Measurements from ENCODE around the gene RAPGEF4.
"Not testable (repeated sequence)": the region's sequence is repeated elsewhere in the genome, so short reads cannot be mapped to it uniquely, and the experiment has no call there.

Gene RAPGEF4

DNA sequence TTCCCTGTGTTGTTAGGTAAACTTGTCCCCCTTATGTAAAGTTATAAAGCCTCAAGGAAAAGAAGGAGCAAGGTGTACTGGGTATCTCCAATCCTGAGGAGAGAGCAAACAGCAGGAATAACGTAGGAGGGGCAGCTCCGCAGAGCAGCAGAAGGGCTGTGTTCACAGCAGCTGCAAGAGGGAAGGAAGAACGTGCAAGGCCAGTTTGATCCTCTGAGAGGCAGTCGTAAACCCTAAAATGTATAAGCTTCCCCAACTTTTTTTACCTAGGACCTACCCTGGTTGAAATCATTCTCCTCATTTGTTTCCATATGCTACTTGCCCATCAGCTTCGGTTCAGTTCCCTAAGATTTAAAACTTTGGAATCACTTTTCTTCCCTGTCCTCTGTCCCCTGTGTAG, 288.1 kb downstream of the RAPGEF4 start:
- FAIRE-seq (no peak), DNase-seq (ENCODE audit: insufficient read length) (no peak)
- TF ChIP-seq POLR2AphosphoS5 (IDR thresholded peaks at IDR 0.05; ENCODE audit: low read depth, low read length) (no peak), POLR2A (IDR thresholded peaks at IDR 0.05; ENCODE audit: low read depth, low read length) (no peak)

DNA sequence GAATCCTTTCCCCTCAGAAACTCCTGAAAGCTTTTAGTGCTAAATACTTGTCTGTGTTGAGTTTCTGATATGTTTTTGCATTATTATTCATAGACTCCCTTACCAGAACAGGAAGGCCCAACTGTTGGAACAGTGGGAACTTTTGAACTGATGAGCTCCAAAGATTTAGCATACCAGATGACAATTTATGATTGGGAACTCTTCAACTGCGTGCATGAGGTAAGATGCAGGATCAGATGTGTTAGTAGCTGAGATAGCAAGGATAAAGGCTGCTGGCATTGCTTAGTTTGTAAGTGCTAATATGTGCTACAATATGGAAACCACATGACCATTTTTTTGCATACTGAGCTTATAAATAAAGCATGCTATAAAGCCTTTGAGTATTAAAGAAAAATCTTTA, 290.8 kb downstream of the RAPGEF4 start:
- no peak for TF ChIP-seq POLR2AphosphoS5 (IDR thresholded peaks at IDR 0.05; ENCODE audit: low read depth, low read length)
- TF ChIP-seq POLR2A (IDR thresholded peaks at IDR 0.05; ENCODE audit: low read depth, low read length) = no peak
- no peak for TF ChIP-seq TAF1 (IDR thresholded peaks at IDR 0.05; ENCODE audit: borderline replicate concordance, low read depth, low read length)
- DNase-seq (ENCODE audit: insufficient read length) (no peak), FAIRE-seq (no peak)

GRCh38 chr2:173027181-173028128, 291.8 kb downstream of the RAPGEF4 start:
- peak; percentile 97 for FAIRE-seq
- DNase-seq (ENCODE audit: insufficient read length) = peak; percentile 29
- TF ChIP-seq TAF1 (IDR thresholded peaks at IDR 0.05; ENCODE audit: borderline replicate concordance, low read depth, low read length) (no peak), POLR2A (IDR thresholded peaks at IDR 0.05; ENCODE audit: low read depth, low read length) (no peak), POLR2AphosphoS5 (IDR thresholded peaks at IDR 0.05; ENCODE audit: low read depth, low read length) (no peak)

GRCh38 chr2:173028141-173028540, 292.5 kb downstream of the RAPGEF4 start:
- TF ChIP-seq POLR2A (IDR thresholded peaks at IDR 0.05; ENCODE audit: low read depth, low read length) (no peak), TAF1 (IDR thresholded peaks at IDR 0.05; ENCODE audit: borderline replicate concordance, low read depth, low read length) (no peak), POLR2AphosphoS5 (IDR thresholded peaks at IDR 0.05; ENCODE audit: low read depth, low read length) (no peak)
- no peak for DNase-seq (ENCODE audit: insufficient read length)
- FAIRE-seq = no peak

- TF ChIP-seq TAF1 (IDR thresholded peaks at IDR 0.05; ENCODE audit: borderline replicate concordance, low read depth, low read length) = no peak
- TF ChIP-seq POLR2AphosphoS5 (IDR thresholded peaks at IDR 0.05; ENCODE audit: low read depth, low read length) = no peak
- TF ChIP-seq POLR2A (IDR thresholded peaks at IDR 0.05; ENCODE audit: low read depth, low read length) = no peak
- DNase-seq (ENCODE audit: insufficient read length) (no peak), FAIRE-seq (no peak)
Observed at GRCh38 chr2:173028671-173029070, 293.0 kb downstream of the RAPGEF4 start.

DNA sequence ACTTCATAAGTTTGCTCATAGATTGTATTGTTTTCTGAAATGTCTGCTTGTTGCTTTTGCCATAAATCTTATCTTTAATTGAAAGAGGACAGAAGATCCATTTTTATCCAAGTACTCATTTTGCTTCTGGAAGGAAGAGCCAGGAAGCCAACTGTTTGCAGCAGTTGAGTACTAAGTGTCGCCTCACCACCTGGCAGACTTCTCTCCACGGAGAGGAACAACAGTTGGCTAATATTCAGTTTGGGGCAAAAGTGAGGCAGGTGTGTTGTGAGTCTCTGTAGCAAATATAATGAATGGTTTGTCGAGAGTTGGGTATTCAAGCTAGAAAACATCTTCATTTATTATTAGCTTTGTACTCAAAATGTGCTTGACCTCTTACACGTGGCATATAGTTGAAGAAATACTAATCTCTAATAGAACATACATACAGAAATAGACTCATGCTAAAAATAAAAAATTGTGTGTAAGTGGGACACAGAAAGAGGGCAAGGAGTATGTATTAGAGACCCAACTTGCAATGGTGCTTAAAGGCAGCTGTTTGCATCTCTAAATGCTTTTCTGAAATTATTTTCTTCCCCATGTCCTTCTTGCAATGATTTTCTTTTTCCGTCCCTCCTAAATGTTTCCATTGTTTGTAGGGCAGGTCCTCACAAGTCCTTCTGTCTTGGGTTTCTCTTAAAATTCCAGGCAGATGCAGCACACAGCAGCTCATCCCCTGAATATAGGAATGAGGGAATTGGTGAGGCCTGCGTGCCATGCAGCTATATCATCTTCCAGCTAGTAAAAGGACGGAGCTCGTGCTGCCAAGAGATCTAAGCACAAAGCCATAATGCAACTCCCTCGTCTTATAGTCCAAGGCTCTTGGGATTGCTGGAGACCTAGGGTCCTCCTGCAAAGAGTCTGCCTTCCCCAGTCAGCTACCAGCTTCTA, 295.2 kb downstream of the RAPGEF4 start:
- FAIRE-seq (no peak), DNase-seq (ENCODE audit: insufficient read length) (no peak)
- TF ChIP-seq TAF1 (IDR thresholded peaks at IDR 0.05; ENCODE audit: borderline replicate concordance, low read depth, low read length) = no peak
- TF ChIP-seq POLR2A (IDR thresholded peaks at IDR 0.05; ENCODE audit: low read depth, low read length) = no peak
- no peak for TF ChIP-seq POLR2AphosphoS5 (IDR thresholded peaks at IDR 0.05; ENCODE audit: low read depth, low read length)

GRCh38 chr2:173032032-173032431, 296.4 kb downstream of the RAPGEF4 start:
- DNase-seq (ENCODE audit: insufficient read length) (no peak), FAIRE-seq (no peak)
- TF ChIP-seq TAF1 (IDR thresholded peaks at IDR 0.05; ENCODE audit: borderline replicate concordance, low read depth, low read length) (no peak), POLR2AphosphoS5 (IDR thresholded peaks at IDR 0.05; ENCODE audit: low read depth, low read length) (no peak), POLR2A (IDR thresholded peaks at IDR 0.05; ENCODE audit: low read depth, low read length) (no peak)

DNA sequence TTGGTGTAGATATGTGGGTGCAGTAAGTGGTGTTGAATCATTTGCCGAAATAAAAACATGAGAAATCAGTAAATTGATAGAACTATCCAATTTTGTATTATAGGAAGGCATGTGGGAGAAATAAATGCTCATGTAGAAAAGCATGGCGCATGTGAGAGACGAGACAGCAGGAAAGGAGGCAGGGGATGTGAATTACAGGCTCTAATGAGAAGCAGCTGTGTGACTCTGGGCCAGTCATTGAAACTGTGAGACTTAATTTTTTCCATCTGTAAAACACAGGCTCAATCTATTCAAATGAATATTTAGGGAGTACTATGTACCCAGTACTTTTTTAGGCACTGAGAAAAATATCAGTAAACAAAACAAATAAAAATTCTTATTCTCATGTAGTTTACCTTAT, 297.4 kb downstream of the RAPGEF4 start:
- no peak for FAIRE-seq
- DNase-seq (ENCODE audit: insufficient read length) = no peak
- TF ChIP-seq TAF1 (IDR thresholded peaks at IDR 0.05; ENCODE audit: borderline replicate concordance, low read depth, low read length) (no peak), POLR2AphosphoS5 (IDR thresholded peaks at IDR 0.05; ENCODE audit: low read depth, low read length) (no peak), POLR2A (IDR thresholded peaks at IDR 0.05; ENCODE audit: low read depth, low read length) (no peak)

GRCh38 chr2:173034143-173034542, 298.5 kb downstream of the RAPGEF4 start:
- TF ChIP-seq POLR2A (IDR thresholded peaks at IDR 0.05; ENCODE audit: low read depth, low read length) (no peak), TAF1 (IDR thresholded peaks at IDR 0.05; ENCODE audit: borderline replicate concordance, low read depth, low read length) (no peak), POLR2AphosphoS5 (IDR thresholded peaks at IDR 0.05; ENCODE audit: low read depth, low read length) (no peak)
- DNase-seq (ENCODE audit: insufficient read length) (no peak), FAIRE-seq (no peak)

DNA sequence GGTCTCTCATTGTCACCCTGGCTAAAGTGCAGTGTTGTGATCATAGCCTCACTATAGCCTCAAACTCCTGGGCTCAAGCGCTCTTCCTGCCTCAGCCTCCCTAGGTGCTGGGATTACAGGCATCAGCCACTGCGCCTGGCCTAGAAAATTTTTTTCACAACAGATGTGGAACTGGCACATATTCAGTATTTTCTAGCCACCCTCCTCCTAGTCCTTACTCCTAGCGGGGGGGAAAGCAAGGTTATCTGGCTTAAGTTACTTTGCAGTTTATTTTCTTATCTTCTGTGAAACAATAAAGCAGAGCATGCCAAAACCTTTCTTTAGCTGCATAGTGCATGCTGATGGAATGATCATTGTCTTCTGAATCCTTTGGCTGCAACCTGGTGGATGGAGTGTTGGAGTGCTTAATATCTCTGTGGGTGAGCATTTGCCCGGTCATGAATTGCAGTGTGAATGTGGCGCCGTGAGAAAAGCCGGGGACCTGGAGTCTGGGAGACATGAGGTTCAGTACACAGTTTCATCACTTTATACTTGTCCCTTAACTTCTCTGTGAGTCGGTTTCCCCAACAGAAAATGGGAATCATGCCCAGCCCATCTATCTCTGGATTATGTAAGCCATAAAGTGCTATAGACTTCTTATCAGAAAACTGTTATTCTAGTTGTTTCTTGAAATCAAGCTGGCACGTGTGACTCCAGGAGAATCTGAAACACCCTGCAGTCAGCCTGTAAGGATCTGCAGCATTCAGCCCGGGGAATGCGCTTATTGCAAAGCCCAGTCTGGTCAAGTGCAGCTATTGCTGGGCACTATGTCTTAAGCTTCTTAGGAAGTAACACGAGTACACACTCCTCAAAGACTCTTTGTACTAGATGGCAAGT, 301.8 kb downstream of the RAPGEF4 start:
- no peak for TF ChIP-seq TAF1 (IDR thresholded peaks at IDR 0.05; ENCODE audit: borderline replicate concordance, low read depth, low read length)
- no peak for TF ChIP-seq POLR2A (IDR thresholded peaks at IDR 0.05; ENCODE audit: low read depth, low read length)
- no peak for TF ChIP-seq POLR2AphosphoS5 (IDR thresholded peaks at IDR 0.05; ENCODE audit: low read depth, low read length)
- no peak for FAIRE-seq
- no peak for DNase-seq (ENCODE audit: insufficient read length)

- not testable (repeated sequence) for FAIRE-seq; DNase-seq (ENCODE audit: insufficient read length)
Observed at GRCh38 chr2:173038257-173038656, 302.6 kb downstream of the RAPGEF4 start.
